GM19238 (cell line): Measurements from ENCODE around the gene TTC8.
"Not testable (repeated sequence)": the region's sequence is repeated elsewhere in the genome, so short reads cannot be mapped to it uniquely, and the experiment has no call there.

Experiments
- DNase-seq: peaks from one replicate; pipeline ENCODE4 v3.0.0; 2011; ENCODE audit warnings: low spot score; ENCODE audit not compliant: insufficient read length

TTC8 gene

GRCh38 chr14:88823968-88824313 is 510 bp upstream of the TTC8 start:
- no peak for DNase-seq

DNA sequence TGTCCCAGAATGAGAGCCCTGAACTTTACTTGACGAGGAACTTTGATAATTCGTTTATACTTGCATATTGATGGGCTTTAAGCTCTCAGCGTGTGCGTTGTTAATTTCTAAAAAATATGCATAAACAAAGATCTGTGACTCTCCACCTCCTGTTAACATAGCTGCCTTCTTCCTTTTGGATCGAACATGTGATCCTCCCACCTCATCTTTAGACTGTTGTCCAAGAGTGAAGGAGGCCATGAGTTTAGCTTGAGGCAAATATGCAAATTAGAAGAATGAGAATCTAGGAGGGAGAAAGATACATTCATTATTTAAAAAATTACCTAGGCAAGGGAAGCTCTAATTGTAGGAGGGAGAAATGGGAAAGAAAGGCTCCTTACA is 617 bp downstream of the TTC8 start:
- DNase-seq, result no peak

GRCh38 chr14:88825503-88825902 is 1.1 kb downstream of the TTC8 start:
- DNase-seq, result no peak

DNA sequence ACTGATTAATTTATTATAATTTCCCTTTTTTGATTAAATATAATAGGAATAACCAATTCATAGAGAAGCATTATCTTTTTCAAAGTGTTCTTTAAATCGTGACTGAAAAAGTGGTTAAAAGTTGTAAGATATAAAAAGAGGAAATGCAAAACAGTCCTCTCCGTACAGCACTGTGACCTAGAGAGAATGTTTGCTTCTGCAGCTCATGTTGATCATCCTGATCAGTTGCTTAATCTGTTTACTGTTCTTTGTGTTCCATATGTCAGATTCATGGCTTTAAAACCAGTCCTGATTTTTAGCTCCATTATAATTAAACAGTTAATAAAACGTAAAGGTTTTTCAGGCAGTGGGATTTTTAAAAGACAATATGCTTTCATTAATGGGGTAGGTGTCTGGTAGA is 4.7 kb downstream of the TTC8 start:
- no peak for DNase-seq

DNA sequence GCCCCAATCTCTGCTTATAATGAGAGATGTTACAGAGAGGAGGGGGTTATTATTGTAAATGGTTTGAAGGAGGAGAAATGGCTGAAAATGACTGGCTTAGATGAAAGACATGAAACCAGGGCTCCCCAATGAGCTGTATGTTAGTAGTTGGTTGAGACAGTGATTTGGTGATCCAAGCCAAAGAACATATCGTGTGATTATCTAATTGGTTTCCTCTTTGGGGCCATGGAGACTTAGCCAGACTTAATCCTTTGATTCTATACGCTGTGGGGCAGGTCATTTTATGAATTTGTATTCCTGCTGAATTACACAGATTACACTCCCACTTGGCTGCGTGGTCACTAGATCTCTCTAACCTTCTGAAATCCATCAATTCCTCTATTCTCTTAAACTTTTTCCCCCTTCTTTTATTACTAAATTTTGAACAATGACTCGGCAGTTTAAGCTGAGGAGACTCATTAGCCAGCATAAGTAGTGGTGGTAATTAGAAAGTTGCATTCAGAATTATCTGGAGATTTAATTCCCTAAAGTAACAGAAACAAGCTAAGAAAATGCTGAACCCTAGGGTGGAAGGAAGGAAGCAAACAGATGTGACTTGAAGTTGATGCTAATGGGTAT is 5.3 kb downstream of the TTC8 start:
- no peak for DNase-seq

DNA sequence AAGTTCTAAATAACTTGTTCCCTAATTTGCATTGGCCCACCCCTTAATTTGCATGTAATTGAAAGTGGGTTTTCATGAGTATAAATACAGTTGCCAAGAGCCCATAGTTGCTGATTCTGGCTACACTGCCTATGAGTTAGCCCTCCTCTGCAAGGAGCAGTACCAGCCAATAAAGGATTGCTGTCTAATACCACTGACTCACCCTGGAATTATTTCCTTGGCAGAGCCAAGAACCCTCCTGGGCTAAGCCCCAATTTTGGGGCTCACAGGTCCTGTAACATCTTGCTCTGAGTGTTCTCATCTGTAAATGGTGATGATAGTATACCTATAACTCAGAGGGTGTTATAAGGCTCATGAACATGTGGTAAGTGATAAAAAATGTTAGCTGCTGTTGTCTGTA is 6.8 kb downstream of the TTC8 start:
- DNase-seq, result no peak

DNA sequence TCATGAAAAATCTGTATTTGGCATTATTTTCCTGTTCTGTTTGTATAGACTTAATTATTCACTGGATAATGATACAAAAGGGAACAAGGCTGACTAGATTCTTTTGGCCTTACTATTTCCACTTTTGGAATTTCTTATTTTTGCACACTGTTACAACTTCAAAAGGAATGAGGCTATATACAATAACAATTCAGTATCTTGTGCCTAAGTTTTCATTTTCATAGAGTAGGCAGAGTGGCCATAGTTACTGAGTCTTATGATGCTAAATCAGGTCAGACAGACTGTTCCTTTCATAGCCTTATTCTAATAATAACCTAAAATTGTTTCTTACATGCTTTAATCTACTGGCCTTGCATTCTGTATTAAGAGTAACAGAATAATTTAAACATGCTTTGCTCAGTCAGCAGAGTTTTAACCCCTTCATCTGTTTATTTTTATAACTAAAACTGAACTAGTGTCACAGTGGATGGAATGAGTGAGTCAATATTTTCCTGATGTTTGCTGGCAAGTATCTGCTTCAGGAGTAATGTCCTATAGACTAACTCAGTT is 10.5 kb downstream of the TTC8 start:
- DNase-seq, result no peak

- DNase-seq, result no peak
Measured at GRCh38 chr14:88835661-88836060, 11.2 kb downstream of the TTC8 start.

DNA sequence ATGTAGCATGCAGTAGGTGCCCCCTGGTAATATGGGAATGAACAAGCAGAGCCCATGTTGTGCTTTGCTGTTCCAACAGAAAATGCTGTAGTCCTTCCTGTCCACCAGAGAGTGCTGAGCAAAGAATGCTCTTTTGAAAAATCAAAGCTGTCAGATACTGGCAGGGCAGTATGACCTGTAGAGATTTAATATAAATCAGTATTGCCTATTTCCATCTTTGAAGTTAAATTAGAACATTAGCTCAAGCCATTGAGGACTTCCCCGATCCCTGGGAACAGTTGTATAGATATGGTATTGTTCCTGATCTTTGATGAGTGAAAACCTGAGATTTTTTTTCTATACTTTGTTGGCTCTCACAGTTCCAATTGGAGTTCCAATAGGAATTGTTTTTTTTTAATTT is 13.0 kb downstream of the TTC8 start:
- no peak for DNase-seq

- DNase-seq, result no peak
Measured at GRCh38 chr14:88838015-88838414, 13.6 kb downstream of the TTC8 start.

- DNase-seq, result no peak
Measured at GRCh38 chr14:88840926-88841325, 16.5 kb downstream of the TTC8 start.

- no peak for DNase-seq
Measured at GRCh38 chr14:88841741-88842140, 17.3 kb downstream of the TTC8 start.

DNA sequence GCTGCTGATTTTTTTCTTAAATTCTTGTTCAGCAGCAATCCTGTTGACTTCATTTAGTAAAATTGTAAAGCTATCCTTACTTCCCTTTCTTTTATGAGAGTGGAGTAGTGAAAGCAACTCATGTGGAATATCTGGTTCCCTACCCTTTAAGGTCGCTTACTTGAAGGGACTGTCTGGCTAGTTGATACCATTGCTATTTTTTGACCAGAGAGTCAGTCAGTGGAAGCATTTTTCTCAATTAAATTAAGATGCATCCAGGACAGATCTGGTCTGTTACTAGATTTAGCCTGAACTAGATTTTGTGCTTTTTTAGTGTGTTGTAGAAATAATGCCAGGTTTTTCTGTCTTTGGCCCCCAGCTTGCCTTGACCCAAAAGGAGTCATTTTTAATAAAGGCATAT is 18.0 kb downstream of the TTC8 start:
- DNase-seq, result no peak

- DNase-seq, result no peak
Measured at GRCh38 chr14:88844980-88845491, 20.6 kb downstream of the TTC8 start.

- no peak for DNase-seq
Measured at GRCh38 chr14:88848571-88848970, 24.1 kb downstream of the TTC8 start.

DNA sequence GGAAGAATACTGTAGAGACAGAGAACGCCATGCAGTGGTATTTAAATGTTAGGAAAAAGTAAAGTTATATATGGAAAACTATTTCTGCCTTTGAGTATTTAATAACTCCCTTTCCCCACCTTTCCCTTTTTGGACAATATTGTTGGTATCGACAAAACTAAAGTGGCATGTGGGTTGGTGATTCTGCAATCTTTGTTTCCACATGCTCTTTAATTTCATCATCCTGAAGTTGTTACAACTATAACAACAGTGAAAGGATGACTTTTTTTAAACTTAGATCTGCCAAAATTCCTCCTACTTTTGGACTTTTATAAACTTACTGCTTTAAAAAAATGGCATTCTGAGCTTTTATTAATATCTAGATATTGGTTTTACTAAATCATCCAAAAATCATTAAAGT is 25.3 kb downstream of the TTC8 start:
- DNase-seq, result no peak

DNA sequence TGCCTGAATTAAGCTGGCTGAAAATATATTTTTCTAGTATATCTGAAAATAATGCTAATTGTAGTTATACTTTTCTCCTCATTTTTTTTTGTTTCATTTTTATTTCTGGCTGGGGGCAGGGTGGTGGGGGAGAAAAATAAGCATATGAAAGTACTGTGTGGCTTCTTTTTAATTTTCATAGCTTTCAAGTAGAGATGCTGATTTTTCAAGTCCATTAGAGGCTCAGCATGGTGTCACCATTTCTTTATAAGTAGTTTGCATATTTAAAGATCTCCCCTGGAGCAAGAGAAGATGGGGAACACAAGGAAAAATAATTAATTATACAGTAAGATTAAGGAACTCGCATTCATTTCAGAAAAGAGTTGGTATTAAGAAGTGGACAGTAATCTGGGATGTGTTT is 27.1 kb downstream of the TTC8 start:
- DNase-seq, result no peak

DNA sequence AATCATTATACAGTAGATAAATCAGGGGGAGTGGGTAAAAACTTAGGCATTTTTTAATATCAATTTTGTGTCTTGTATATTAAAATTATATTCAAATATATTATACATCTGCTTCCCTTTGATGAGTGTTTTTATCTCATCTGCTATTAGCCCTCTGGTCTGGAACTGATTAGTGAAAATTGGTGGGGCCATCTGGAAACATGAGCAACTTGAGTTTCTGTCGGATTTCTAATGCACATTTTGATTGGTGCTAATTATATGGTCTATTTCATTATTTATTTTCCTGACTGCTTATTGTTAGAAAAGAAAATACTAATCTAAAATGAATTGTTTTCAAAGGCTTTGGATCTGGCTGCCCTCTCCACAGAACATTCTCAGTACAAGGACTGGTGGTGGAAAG is 28.2 kb downstream of the TTC8 start:
- DNase-seq, result no peak

GRCh38 chr14:88853129-88853528 is 28.7 kb downstream of the TTC8 start:
- DNase-seq, result no peak

- no peak for DNase-seq
Measured at GRCh38 chr14:88856786-88857366, 32.4 kb downstream of the TTC8 start.

DNA sequence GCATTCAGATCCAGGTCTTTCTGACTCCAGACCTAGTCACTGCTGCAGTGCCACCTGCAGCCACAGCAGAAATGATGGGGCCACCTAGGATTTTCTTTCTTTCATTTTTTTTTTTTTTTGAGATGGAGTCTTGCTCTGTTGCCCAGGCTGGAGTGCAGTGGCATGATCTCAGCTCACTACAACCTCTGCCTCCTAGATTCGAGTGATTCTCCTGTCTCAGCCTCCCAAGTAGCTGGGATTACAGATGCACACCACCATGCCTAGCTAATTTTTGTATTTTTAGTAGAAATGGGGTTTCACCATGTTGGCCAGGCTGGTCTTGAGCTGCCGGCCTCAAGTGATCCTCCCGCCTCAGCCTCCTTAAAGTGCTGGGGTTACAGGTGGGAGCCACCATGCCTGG is 33.4 kb downstream of the TTC8 start:
- DNase-seq, result not testable (repeated sequence)

- DNase-seq, result not testable (repeated sequence)
Measured at GRCh38 chr14:88859118-88859517, 34.7 kb downstream of the TTC8 start.

- DNase-seq, result no peak
Measured at GRCh38 chr14:88863167-88863566, 38.7 kb downstream of the TTC8 start.
